SK-N-SH treated with all-trans-retinoic acid at 6 μM for 48 hours (cell line): ENCODE results near the gene CASP1.

ENCODE experiments used
- ATAC-seq: fragments of 200-7000 bp; cut with Tn5 transposase; 3 replicates; pipeline ENCODE4 v1.9.1; 2020; ENCODE audit warnings: mild to moderate bottlenecking, moderate library complexity
- ARNTL ChIP-seq: fragments of 450-650 bp; formaldehyde crosslinking; IDR thresholded peaks from 2 replicates; pipeline ENCODE4 v1.5.0; 2020; ENCODE audit warnings: low read depth, mild to moderate bottlenecking, moderate library complexity, borderline replicate concordance
- BACH2 ChIP-seq: fragments of 250-450 bp; sonication (Bioruptor Pico); IDR thresholded peaks from 2 replicates; pipeline ENCODE4 v1.9.0; 2021; ENCODE audit warnings: mild to moderate bottlenecking, borderline replicate concordance
- CREB5 ChIP-seq: fragments of 250-450 bp; sonication (Bioruptor Pico); IDR thresholded peaks from 2 replicates; pipeline ENCODE4 v1.5.1; 2020; ENCODE audit warnings: low read depth, mild to moderate bottlenecking, moderate library complexity
- CSDC2 ChIP-seq: fragments of 250-450 bp; sonication (Bioruptor Pico); IDR thresholded peaks from 2 replicates; pipeline ENCODE4 v1.5.0; 2020; ENCODE audit warnings: mild to moderate bottlenecking, moderate library complexity
- ESRRG ChIP-seq: fragments of 250-450 bp; sonication (Bioruptor Pico); IDR thresholded peaks from 2 replicates; pipeline ENCODE4 v1.6.1; 2021; ENCODE audit warnings: mild to moderate bottlenecking
- GLIS3 ChIP-seq: fragments of 250-450 bp; sonication (Bioruptor Pico); IDR thresholded peaks from 2 replicates; pipeline ENCODE4 v1.5.0; 2020; ENCODE audit warnings: mild to moderate bottlenecking, moderate library complexity
- ISL1 ChIP-seq: fragments of 250-450 bp; sonication (Bioruptor Pico); IDR thresholded peaks from 2 replicates; pipeline ENCODE4 v2.1.2; 2022; ENCODE audit warnings: mild to moderate bottlenecking, moderate library complexity
- OSR1 ChIP-seq: fragments of 250-450 bp; sonication (Bioruptor Pico); IDR thresholded peaks from 2 replicates; pipeline ENCODE4 v1.8.0; 2022; ENCODE audit warnings: moderate library complexity, mild to moderate bottlenecking, inconsistent platforms
- PATZ1 ChIP-seq: fragments of 250-450 bp; sonication (Bioruptor Pico); IDR thresholded peaks from 2 replicates; pipeline ENCODE4 v1.8.0; 2020; ENCODE audit warnings: mild to moderate bottlenecking, moderate library complexity, borderline replicate concordance
- POU6F1 ChIP-seq: fragments of 250-450 bp; sonication (Bioruptor Pico); IDR thresholded peaks from 2 replicates; pipeline ENCODE4 v1.8.0; 2021; ENCODE audit warnings: low read depth, mild to moderate bottlenecking, moderate library complexity, borderline replicate concordance
- RARB ChIP-seq: fragments of 250-450 bp; sonication (Bioruptor Pico); IDR thresholded peaks from 2 replicates; pipeline ENCODE4 v1.8.0; 2021; ENCODE audit warnings: mild to moderate bottlenecking, moderate library complexity
- SNAI2 ChIP-seq: fragments of 250-450 bp; sonication (Bioruptor Pico); IDR thresholded peaks from 2 replicates; pipeline ENCODE4 v1.5.0; 2020; ENCODE audit warnings: mild to moderate bottlenecking, moderate library complexity
- TCF4 ChIP-seq: fragments of 250-450 bp; sonication (Bioruptor Pico); IDR thresholded peaks from 2 replicates; pipeline ENCODE4 v1.8.0; 2021; ENCODE audit warnings: mild to moderate bottlenecking, moderate library complexity, borderline replicate concordance
- TOX ChIP-seq: fragments of 250-450 bp; sonication (Bioruptor Pico); IDR thresholded peaks from 2 replicates; pipeline ENCODE4 v1.8.0; 2021; ENCODE audit warnings: mild to moderate bottlenecking, moderate library complexity, borderline replicate concordance
- ZC3H10 ChIP-seq: fragments of 250-450 bp; sonication (Bioruptor Pico); IDR thresholded peaks from 2 replicates; pipeline ENCODE4 v1.5.1; 2021; ENCODE audit warnings: mild to moderate bottlenecking, moderate library complexity
- ZFP3 ChIP-seq: fragments of 250-450 bp; sonication (Bioruptor Pico); IDR thresholded peaks from 2 replicates; pipeline ENCODE4 v1.5.0; 2020; ENCODE audit warnings: mild to moderate bottlenecking, moderate library complexity
- ZFP30 ChIP-seq: fragments of 450-650 bp; formaldehyde crosslinking; IDR thresholded peaks from 2 replicates; pipeline ENCODE4 v1.5.0; 2022; ENCODE audit warnings: mild to moderate bottlenecking, moderate library complexity
- ZNF565 ChIP-seq: fragments of 450-650 bp; formaldehyde crosslinking; conservative IDR thresholded peaks from 2 replicates; pipeline ENCODE4 v1.5.0; 2020; ENCODE audit warnings: low read depth, mild to moderate bottlenecking, moderate library complexity
- ZNF70 ChIP-seq: fragments of 450-650 bp; formaldehyde crosslinking; IDR thresholded peaks from 2 replicates; pipeline ENCODE4 v1.5.0; 2020; ENCODE audit warnings: mild to moderate bottlenecking, moderate library complexity
- ZNF8 ChIP-seq: fragments of 450-650 bp; formaldehyde crosslinking; IDR thresholded peaks from 2 replicates; pipeline ENCODE4 v1.5.0; 2020; ENCODE audit warnings: mild to moderate bottlenecking, moderate library complexity
- TF ChIP-seq, protein P1 (sequence below): fragments of 250-450 bp; sonication (Bioruptor Pico); IDR thresholded peaks from 2 replicates; pipeline ENCODE4 v1.5.1; 2021; ENCODE audit warnings: mild to moderate bottlenecking, moderate library complexity

Gene CASP1

GRCh38 chr11:105051559-105051958 is 16.6 kb upstream of the CASP1 start:
- ATAC-seq = no peak

DNA sequence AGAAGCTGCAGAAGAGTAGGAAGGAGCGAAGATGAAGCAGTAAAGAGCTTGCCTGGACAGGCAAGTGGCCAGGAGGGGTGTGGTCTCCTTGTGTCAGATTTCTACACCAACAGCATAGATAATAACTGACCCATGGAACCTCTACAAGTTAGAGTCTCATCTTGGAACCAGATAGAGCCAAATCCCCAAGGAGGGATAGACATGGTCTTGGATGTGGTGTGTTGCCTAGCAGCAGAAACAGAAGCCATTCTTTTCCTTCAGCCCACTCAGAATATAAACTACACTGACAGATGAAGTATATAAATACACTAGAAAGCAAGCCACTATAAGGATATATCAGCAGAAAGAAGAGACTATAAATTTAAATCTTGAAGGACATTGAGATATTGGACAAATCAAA is 14.5 kb upstream of the CASP1 start:
- no peak for ATAC-seq
- no peak for TF ChIP-seq CSDC2 (CRISPR knock-in tag)
- TF ChIP-seq, protein P1, sequence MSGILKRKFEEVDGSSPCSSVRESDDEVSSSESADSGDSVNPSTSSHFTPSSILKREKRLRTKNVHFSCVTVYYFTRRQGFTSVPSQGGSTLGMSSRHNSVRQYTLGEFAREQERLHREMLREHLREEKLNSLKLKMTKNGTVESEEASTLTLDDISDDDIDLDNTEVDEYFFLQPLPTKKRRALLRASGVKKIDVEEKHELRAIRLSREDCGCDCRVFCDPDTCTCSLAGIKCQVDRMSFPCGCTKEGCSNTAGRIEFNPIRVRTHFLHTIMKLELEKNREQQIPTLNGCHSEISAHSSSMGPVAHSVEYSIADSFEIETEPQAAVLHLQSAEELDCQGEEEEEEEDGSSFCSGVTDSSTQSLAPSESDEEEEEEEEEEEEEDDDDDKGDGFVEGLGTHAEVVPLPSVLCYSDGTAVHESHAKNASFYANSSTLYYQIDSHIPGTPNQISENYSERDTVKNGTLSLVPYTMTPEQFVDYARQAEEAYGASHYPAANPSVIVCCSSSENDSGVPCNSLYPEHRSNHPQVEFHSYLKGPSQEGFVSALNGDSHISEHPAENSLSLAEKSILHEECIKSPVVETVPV (CRISPR knock-in tag) = no peak
- no peak for TF ChIP-seq TCF4 (CRISPR knock-in tag)
- no peak for TF ChIP-seq ZFP30 (CRISPR knock-in tag)
- no peak for TF ChIP-seq ZFP3 (CRISPR knock-in tag)
- no peak for TF ChIP-seq ZNF70 (CRISPR knock-in tag)
- TF ChIP-seq PATZ1 = no peak
- TF ChIP-seq OSR1 = no peak
- no peak for TF ChIP-seq ZNF8
- no peak for TF ChIP-seq CREB5 (CRISPR knock-in tag)
- no peak for TF ChIP-seq ZNF565
- TF ChIP-seq TOX (CRISPR knock-in tag) = no peak
- TF ChIP-seq GLIS3 (CRISPR knock-in tag) = no peak
- TF ChIP-seq SNAI2 (CRISPR knock-in tag) = no peak
- no peak for TF ChIP-seq POU6F1 (CRISPR knock-in tag)
- TF ChIP-seq ARNTL (CRISPR knock-in tag) = no peak
- no peak for TF ChIP-seq ZC3H10 (CRISPR knock-in tag)
- TF ChIP-seq BACH2 (CRISPR knock-in tag) = no peak
- no peak for TF ChIP-seq ESRRG (CRISPR knock-in tag)
- TF ChIP-seq, all 23 proteins: peak for 0

More at GRCh38 chr11:105051559-105051958, 16.6 kb upstream of the CASP1 start:
- no peak for TF ChIP-seq TOX (CRISPR knock-in tag)
- no peak for TF ChIP-seq ZNF8
- no peak for TF ChIP-seq SNAI2 (CRISPR knock-in tag)
- TF ChIP-seq ESRRG (CRISPR knock-in tag) = no peak

- no peak for ATAC-seq
- no peak for TF ChIP-seq RARB
- TF ChIP-seq, protein P1 (CRISPR knock-in tag) = no peak
- no peak for TF ChIP-seq ISL1 (CRISPR knock-in tag)
- TF ChIP-seq SNAI2 (CRISPR knock-in tag) = no peak
- TF ChIP-seq ZFP30 (CRISPR knock-in tag) = no peak
These were observed 12.1 kb upstream of the CASP1 start for GRCh38 chr11:105046898-105047579.
